ENCODE measurements around the gene AMBRA1. TPM values are rescaled to one million over a fixed set of nuclear protein-coding genes. Genes with fewer than 3 reads are reported as not detected.

AMBRA1 gene
- total and polyA plus RNA-seq, 2 of the 8 experiments (the other 6 are each of a cell fraction or from before 2014, with no cell fraction given), result 14.2 to 37.4 TPM

DNA sequence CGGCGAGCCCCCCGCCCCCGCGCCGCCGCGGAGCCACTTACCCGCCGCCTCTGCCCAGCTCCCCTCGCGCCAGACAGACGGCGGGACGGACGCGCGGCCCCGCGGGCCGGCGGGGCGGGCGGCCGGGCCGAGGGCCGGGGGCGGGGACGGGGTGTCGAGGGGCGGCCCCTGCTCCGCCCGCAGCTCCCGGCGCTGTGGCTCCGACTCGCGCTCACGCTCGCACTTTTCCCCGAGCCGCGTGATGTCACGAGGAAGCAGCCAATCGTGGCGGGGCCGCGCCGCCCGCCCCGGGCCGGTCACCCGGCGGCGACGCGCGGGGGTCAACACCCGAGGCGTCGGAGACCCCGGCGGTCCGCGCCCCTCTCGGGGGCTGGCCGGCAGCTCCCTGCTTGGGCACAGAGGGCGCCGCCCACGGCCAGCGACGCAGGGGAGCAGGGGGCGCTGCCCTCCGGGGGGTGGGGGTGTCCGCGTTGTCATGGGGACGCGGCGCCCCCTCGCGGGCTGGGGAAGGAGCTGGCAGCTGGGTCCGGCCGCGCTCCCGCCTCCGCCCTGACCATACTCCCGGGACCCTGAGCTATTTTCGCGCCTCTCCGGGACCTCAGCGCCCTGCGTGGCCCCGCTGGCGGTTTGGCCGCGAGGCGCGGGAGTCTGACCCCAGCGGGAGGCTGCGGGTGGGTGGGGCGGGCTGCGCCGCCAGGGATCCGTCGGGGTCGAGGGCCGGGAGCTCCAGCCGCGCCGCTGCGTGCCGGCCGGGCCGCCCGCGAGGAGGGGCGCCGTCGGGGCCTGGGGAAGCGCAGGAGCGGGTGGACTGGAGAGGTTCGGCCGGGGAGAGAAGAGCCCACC is 202.0 kb downstream of the AMBRA1 start, which contains the start of gene CHRM4:
Gene CHRM4 (minus strand): TSS at position 199 of the 843 bp plus-strand sequence. CDS start 5,219 bp downstream, outside the sequence.
- no peak within 1 kb of the TSS for H2BK15ac ChIP-seq (ENCODE audit: low read length)
- TF ChIP-seq, protein P1, sequence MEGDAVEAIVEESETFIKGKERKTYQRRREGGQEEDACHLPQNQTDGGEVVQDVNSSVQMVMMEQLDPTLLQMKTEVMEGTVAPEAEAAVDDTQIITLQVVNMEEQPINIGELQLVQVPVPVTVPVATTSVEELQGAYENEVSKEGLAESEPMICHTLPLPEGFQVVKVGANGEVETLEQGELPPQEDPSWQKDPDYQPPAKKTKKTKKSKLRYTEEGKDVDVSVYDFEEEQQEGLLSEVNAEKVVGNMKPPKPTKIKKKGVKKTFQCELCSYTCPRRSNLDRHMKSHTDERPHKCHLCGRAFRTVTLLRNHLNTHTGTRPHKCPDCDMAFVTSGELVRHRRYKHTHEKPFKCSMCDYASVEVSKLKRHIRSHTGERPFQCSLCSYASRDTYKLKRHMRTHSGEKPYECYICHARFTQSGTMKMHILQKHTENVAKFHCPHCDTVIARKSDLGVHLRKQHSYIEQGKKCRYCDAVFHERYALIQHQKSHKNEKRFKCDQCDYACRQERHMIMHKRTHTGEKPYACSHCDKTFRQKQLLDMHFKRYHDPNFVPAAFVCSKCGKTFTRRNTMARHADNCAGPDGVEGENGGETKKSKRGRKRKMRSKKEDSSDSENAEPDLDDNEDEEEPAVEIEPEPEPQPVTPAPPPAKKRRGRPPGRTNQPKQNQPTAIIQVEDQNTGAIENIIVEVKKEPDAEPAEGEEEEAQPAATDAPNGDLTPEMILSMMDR (IDR thresholded peaks at IDR 0.05; ENCODE audit: control extremely low read depth in 1 of 3, insufficient read depth in 1 of 3, low read depth in 1 of 3, low read length in 3 of 3), result peak in 2 of 3 experiments; percentile 45 to 58; a peak in 3 of 4 replicates
- TF ChIP-seq BACH1 (IDR thresholded peaks at IDR 0.05; ENCODE audit: low read length), result 0 out of 2 replicates have a peak, but pooled peaks have one; percentile 13
- peak; percentile 27 to 49; a peak in 3 of 4 replicates for TF ChIP-seq RAD21 (IDR thresholded peaks at IDR 0.05 in 1 of 2, conservative IDR thresholded peaks at IDR 0.05 in 1 of 2; ENCODE audit: low read depth in 2 of 2, low read length in 2 of 2)
- TF ChIP-seq MAFK (IDR thresholded peaks at IDR 0.05; ENCODE audit: low read depth, low read length), result no peak
- H2BK20ac ChIP-seq (ENCODE audit: low read length), result no peak within 1 kb of the TSS
- H3K4me1 ChIP-seq (replicated peaks in 1 of 4; ENCODE audit: control insufficient read depth in 3 of 4, insufficient read depth in 4 of 4, low read length in 3 of 4), result peaks cover 3 to 18% (median 16%) of the 10 kb centered on the region in 4 experiments
- H3K4me3 ChIP-seq (ENCODE audit: extremely low read depth in 1 of 4, insufficient read depth in 2 of 4, low read depth in 3 of 4, low read length in 4 of 4), result peak within 1 kb of the TSS; percentile 28 to 62 (median 50)
- H2BK120ac ChIP-seq (replicated peaks; ENCODE audit: low read depth, low read length), result no peak within 1 kb of the TSS
- no peak within 1 kb of the TSS for H3K14ac ChIP-seq (ENCODE audit: insufficient read length)
- peak within 1 kb of the TSS; percentile 69 to 95 for H3K4me2 ChIP-seq (ENCODE audit: insufficient read depth in 1 of 2, low read depth in 2 of 2, low read length in 2 of 2)
- peak within 1 kb of the TSS; percentile 12 for H4K8ac ChIP-seq (ENCODE audit: extremely low read depth, insufficient read depth, low read length)
- no peaks in the 10 kb centered on the region for H3K79me1 ChIP-seq (ENCODE audit: low read depth, low read length)
- no peak within 1 kb of the TSS for H2AK5ac ChIP-seq (ENCODE audit: low read depth, low read length)
- H3K18ac ChIP-seq (ENCODE audit: extremely low read depth, low read length), result no peak within 1 kb of the TSS; the same call in 1 of the 2 replicates
- no peak within 1 kb of the TSS for H4K5ac ChIP-seq (ENCODE audit: insufficient read length, low read depth, low read length)
- H3K56ac ChIP-seq (replicated peaks; ENCODE audit: insufficient read length, low read depth, low read length), result no peak within 1 kb of the TSS
- peak in 1 of 2 experiments; percentile 82 for DNase-seq (ENCODE audit: low read depth in 1 of 2, low spot score in 2 of 2)
- no peak within 1 kb of the TSS for H4K91ac ChIP-seq (replicated peaks; ENCODE audit: insufficient read length, low read length)
- H3K27me3 ChIP-seq (replicated peaks in 1 of 4; ENCODE audit: control insufficient read depth in 3 of 4, extremely low read depth in 1 of 4, insufficient read depth in 3 of 4, low read length in 3 of 4), result peaks cover 19 to 49% (median 40%) of the 10 kb centered on the region in 4 experiments
- CTCF ChIA-PET (ENCODE audit: partially characterized antibody), result interaction anchor here (0.6 to 7.7 kb wide), 22 partner anchors 8 to 309 kb away, joined by 3 to 124 read pairs (median 4); partner anchors contain the start of genes ARHGAP1 and ATG13
- peaks cover 0 to under 1% (median 0%) of the 10 kb centered on the region in 4 experiments; a peak in 1 of 8 replicates for H3K36me3 ChIP-seq (ENCODE audit: control insufficient read depth in 2 of 4, insufficient read depth in 4 of 4, low read length in 3 of 4)
- no peak within 1 kb of the TSS for H3K23ac ChIP-seq (ENCODE audit: insufficient read length)
- no peak for FAIRE-seq
- no peak within 1 kb of the TSS for H3K27ac ChIP-seq (ENCODE audit: low read depth, low read length)
- 4% methylated on average over 30 of the region's 123 CpGs; no CpG with 5 or more reads in 1 of the 2 experiments for WGBS, 2 experiments (ENCODE audit: extremely low coverage in 1 of 2, insufficient coverage in 1 of 2, insufficient read length in 1 of 2, insufficient replicate concordance in 2 of 2, low coverage in 1 of 2, low lambda C conversion rate in 2 of 2, missing lambda C conversion rate in 1 of 2)
- H4K20me1 ChIP-seq (replicated peaks in 1 of 2; ENCODE audit: control insufficient read depth in 1 of 2, insufficient read depth in 2 of 2, low read length in 2 of 2), result peaks cover 1 to 14% of the 10 kb centered on the region in 2 experiments
- H3K9ac ChIP-seq (replicated peaks in 1 of 4; ENCODE audit: extremely low read depth in 1 of 4, low read depth in 3 of 4, low read length in 3 of 4), result no peak within 1 kb of the TSS
- peaks cover 30% of the 10 kb centered on the region for H3K23me2 ChIP-seq (ENCODE audit: low read depth, low read length)
- H2BK5ac ChIP-seq (ENCODE audit: low read depth, low read length), result no peak within 1 kb of the TSS
- H2AFZ ChIP-seq (ENCODE audit: low read length), result no peak within 1 kb of the TSS
- POLR2A ChIA-PET (ENCODE audit: partially characterized antibody), result interaction anchor here (1.0 to 4.9 kb wide), 9 partner anchors 8 to 271 kb away, joined by 3 to 35 read pairs (median 4); partner anchors contain the start of gene MDK
- no peak within 1 kb of the TSS for H2BK12ac ChIP-seq (ENCODE audit: low read depth, low read length)
- no peak within 1 kb of the TSS for H3K4ac ChIP-seq (replicated peaks; ENCODE audit: insufficient read length, low read depth, low read length)
- H3K9me3 ChIP-seq (ENCODE audit: insufficient read depth in 2 of 2, low read depth in 1 of 2, low read length in 1 of 2), result no peaks in the 10 kb centered on the region; a peak in 1 of 4 replicates
- no peaks in the 10 kb centered on the region for H3K79me2 ChIP-seq (ENCODE audit: control insufficient read depth in 1 of 2, insufficient read depth in 2 of 2, low read length in 2 of 2)

Measured in H1 (cell line).